Lower lobe of right lung (tissue), 2 donors: ENCODE results near the gene MICAL3. TPM values are rescaled to one million over a fixed set of nuclear protein-coding genes. Genes with fewer than 3 reads are reported as not detected.
"Not testable (repeated sequence)": the region's sequence is repeated elsewhere in the genome, so short reads cannot be mapped to it uniquely, and the experiment has no call there.

Source experiments
- ATAC-seq, 2 donors: fragments of 200-7000 bp; cut with Tn5 transposase; one replicate each; pipeline ENCODE4 v1.9.1; 2020 to 2022; ENCODE audit warnings: mild to moderate bottlenecking in 2 of 2, moderate library complexity in 2 of 2
- DNase-seq: peaks from one replicate; pipeline ENCODE4 v3.0.0-alpha.2; 2020
- H3K27ac ChIP-seq: fragments of 200-600 bp; one replicate; pipeline ENCODE4 v1.8.0; 2022
- H3K27me3 ChIP-seq: fragments of 200-600 bp; one replicate; pipeline ENCODE4 v1.8.0; 2022; ENCODE audit warnings: low read depth
- H3K36me3 ChIP-seq: fragments of 200-600 bp; one replicate; pipeline ENCODE4 v1.8.0; 2022; ENCODE audit warnings: mild to moderate bottlenecking
- H3K4me1 ChIP-seq: fragments of 200-600 bp; one replicate; pipeline ENCODE4 v1.8.0; 2022
- H3K4me3 ChIP-seq: fragments of 200-600 bp; one replicate; pipeline ENCODE4 v1.8.0; 2022; ENCODE audit warnings: mild to moderate bottlenecking
- H3K9me3 ChIP-seq: fragments of 200-600 bp; one replicate; pipeline ENCODE4 v1.8.0; 2022
- intact Hi-C: fragments of 100-400 bp; cut with DNase I; formaldehyde crosslinking; loops from one replicate; pipeline ENCODE4 v1.11.0; 2022
- total RNA-seq: library from RNA; stranded (reverse); fragmentation: NEBNext Ultra II Directional; extraction: Animal tissue kit (Norgen Biotek cat#: 25700); gene quantifications from one replicate; pipeline ENCODE4 v1.2.1, GENCODE V29; 2021
- TF ChIP-seq, protein P1 (sequence below): fragments of 200-600 bp; IDR thresholded peaks from one replicate; pipeline ENCODE4 v1.8.0; 2022; ENCODE audit warnings: antibody characterized with exemption, mild to moderate bottlenecking
- donor health status: DM: no; HTN: yes; CAD: no; lungs with severe emphysema.

MICAL3 gene
- total RNA-seq, 1 donor from 2014 or later: 23.5 TPM

DNA sequence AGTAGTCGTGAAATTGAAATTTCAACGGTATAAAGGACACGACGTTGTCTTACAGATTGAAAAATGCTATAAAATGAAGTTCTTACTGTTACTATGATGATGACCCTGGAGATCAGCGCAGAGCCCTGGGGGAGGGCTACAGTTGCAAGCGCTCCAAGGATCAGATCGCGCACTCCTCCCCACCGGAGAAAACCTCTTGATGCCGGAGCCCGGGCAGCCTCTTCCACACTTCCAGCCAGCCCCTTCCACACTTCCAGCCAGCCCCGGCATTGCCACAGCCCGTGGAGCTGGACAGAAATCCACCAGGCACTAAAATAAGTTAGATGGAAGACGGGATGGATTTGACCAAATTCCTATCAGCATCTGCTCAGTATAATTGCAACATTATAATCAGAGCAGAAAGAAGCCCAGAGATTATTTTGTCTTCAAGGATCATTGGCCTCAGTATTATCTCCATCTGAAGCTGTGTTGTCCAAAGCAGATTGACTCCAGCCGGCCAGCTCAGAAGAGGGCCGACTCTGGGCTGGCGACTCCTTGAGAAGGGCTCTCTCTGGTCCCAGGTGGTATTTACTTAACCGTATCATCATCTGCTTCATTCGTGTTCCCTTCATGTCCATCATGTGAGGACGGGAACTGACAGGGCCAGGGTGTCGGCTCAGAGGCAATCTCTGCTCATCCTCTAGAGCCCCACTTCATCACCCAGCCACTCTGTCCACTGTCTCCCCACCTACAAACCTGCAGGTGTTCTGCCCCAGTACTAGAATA lies 777 bp upstream of the MICAL3 start:
- DNase-seq (no peak), ATAC-seq (no peak)
- Histone ChIP-seq H3K27ac (no peak overlapping the region), H3K4me1 (peaks cover 13% of the 10 kb centered on the region), H3K27me3 (peaks cover 29% of the 10 kb centered on the region), H3K4me3 (peak overlapping the region; percentile 65), H3K36me3 (no peaks in the 10 kb centered on the region), H3K9me3 (no peaks in the 10 kb centered on the region)
- TF ChIP-seq, protein P1, sequence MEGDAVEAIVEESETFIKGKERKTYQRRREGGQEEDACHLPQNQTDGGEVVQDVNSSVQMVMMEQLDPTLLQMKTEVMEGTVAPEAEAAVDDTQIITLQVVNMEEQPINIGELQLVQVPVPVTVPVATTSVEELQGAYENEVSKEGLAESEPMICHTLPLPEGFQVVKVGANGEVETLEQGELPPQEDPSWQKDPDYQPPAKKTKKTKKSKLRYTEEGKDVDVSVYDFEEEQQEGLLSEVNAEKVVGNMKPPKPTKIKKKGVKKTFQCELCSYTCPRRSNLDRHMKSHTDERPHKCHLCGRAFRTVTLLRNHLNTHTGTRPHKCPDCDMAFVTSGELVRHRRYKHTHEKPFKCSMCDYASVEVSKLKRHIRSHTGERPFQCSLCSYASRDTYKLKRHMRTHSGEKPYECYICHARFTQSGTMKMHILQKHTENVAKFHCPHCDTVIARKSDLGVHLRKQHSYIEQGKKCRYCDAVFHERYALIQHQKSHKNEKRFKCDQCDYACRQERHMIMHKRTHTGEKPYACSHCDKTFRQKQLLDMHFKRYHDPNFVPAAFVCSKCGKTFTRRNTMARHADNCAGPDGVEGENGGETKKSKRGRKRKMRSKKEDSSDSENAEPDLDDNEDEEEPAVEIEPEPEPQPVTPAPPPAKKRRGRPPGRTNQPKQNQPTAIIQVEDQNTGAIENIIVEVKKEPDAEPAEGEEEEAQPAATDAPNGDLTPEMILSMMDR: no peak
- intact Hi-C loops: no loop called here

DNA sequence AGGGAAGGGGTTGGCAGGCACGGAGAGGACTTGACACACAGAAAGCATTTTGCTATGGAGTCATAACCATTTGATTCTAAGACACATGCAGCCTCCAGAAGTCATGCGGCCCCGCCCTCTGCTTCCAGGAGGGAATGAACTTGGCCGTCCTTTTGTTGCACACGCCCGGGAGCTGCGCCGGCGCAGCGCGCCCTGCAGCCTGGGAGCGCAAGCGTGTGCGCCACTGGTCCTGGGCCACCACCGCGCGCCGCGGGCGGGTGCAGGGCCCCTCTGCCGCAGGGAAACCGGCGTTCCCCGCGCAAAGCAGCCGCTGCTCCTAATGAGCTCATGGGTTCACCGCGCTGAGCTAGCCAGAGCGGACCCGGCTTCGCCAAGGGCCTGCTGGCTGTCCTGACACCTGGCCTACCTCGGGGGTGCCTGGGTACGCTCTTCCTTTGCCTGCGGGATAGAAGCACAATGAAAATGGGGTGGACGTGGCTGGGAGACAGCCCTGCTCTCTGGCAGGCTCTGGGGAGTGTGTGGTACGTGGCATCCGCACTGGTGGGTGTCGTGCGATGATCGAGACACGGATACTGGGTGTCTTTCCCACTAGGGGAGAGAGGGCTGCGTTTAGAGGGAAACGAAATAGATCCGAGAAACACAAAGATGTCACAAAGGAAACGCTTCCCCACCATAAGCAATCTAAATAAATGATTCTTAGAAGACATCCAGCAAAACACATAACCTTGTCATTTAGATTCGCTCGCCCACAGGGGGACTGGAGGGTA lies 669 bp downstream of the MICAL3 start:
- intact Hi-C loops: no loop called here
- ATAC-seq: peak; percentile 79 to 83

DNA sequence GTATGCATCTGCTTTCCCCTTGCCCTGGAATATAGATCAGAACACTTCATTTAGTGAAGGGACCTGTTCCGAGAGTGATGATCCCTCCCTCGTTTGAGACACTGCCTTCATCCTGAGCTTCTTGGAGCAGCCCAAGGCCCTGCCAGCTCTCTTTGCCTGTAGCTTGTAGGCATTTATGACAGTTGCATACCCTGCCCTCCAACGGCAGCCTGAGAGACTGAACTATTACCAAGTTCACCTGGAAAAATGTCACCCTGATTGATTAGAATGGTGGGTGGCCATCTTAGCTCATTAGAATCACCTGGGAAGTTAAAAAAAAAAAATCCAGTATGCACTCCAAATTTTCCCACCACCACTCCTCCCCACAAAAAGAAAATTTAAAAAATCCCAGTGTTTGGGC lies 1.5 kb downstream of the MICAL3 start:
- DNase-seq (no peak), ATAC-seq (no peak)
- no peak overlapping the region for H3K27ac ChIP-seq
- peaks cover 29% of the 10 kb centered on the region for H3K27me3 ChIP-seq
- no peaks in the 10 kb centered on the region for H3K9me3 ChIP-seq
- intact Hi-C loops: no loop called here
- no peaks in the 10 kb centered on the region for H3K36me3 ChIP-seq
- peaks cover 13% of the 10 kb centered on the region for H3K4me1 ChIP-seq
- H3K4me3 ChIP-seq: no peak overlapping the region
- TF ChIP-seq, protein P1: no peak

More for the DNA sequence above, 669 bp downstream of the MICAL3 start:
- H3K36me3 ChIP-seq: no peaks in the 10 kb centered on the region
- H3K27me3 ChIP-seq: peaks cover 29% of the 10 kb centered on the region
- peaks cover 13% of the 10 kb centered on the region for H3K4me1 ChIP-seq
- no peak overlapping the region for H3K27ac ChIP-seq
- TF ChIP-seq, protein P1: peak; percentile 8
- H3K4me3 ChIP-seq: peak overlapping the region; percentile 65
- no peaks in the 10 kb centered on the region for H3K9me3 ChIP-seq
- no peak for DNase-seq

DNA sequence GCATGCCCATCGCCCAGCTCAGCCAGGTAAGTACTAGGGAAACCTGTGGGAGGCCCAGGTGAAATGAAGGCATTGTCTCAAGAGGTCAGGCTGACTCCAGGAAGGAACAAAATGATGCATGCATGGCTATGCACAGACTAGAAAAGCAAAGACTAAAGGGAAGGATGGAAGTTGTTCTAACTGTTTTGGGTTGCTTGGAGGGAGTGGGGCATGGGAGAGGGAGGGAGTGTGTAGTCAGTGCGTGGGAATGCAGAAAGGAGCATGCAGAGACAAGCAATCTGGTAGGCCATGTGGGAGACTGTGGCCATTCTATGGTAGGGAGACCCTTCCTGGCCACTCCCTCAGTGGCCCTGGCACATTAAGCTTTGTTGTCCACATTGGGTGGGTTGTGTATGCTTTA lies 2.9 kb downstream of the MICAL3 start:
- DNase-seq (no peak), ATAC-seq (no peak)
- peaks cover 13% of the 10 kb centered on the region for H3K4me1 ChIP-seq
- intact Hi-C loops: no loop called here
- H3K27me3 ChIP-seq: peaks cover 23% of the 10 kb centered on the region
- H3K36me3 ChIP-seq: no peaks in the 10 kb centered on the region
- H3K27ac ChIP-seq: no peak overlapping the region
- H3K9me3 ChIP-seq: no peaks in the 10 kb centered on the region
- no peak overlapping the region for H3K4me3 ChIP-seq
- TF ChIP-seq, protein P1: no peak

DNA sequence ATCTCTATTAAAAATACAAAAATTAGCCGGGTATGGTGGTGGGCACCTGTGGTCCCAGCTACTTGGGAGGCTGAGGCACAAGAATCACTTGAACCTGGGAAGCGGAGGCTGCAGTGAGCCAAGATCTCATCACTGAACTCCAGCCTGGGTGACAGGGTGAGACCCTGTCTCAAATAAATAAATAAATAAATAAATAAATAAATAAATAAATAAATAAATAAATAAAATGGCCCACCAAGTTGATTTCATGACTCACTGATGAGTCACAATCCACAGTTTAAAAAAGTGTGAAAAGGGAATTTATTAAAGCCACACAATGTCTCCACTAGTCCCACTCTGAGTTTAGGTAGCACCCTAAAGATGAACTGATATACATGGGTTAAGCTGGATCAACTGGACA lies 3.6 kb downstream of the MICAL3 start:
- ATAC-seq, H3K27ac ChIP-seq, intact Hi-C loops, H3K36me3 ChIP-seq, H3K9me3 ChIP-seq, H3K4me3 ChIP-seq, DNase-seq: not testable (repeated sequence)
- peaks cover 20% of the 10 kb centered on the region for H3K27me3 ChIP-seq
- peaks cover 13% of the 10 kb centered on the region for H3K4me1 ChIP-seq

DNA sequence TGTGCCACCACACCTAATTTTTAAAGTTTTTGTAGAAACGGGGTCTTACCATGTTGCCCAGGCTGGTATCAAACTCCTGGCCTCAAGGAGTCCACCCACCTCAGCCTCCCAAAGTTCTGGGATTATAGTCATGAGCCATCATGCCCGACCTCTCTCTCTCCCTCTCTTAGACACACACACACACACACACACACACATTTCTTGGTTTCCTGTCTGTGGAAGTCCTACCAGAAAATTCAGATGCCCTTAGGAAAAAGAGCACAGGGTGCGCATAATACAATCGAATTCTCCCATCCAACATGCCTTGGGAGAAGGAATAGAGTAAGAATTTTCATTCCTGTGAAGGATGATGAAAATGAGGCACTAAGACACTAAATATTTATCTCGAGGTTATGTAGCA lies 10.4 kb downstream of the MICAL3 start:
- TF ChIP-seq, protein P1: no peak
- Histone ChIP-seq H3K9me3 (no peaks in the 10 kb centered on the region), H3K27me3 (no peaks in the 10 kb centered on the region), H3K36me3 (no peaks in the 10 kb centered on the region), H3K4me1 (no peaks in the 10 kb centered on the region), H3K27ac (no peak overlapping the region), H3K4me3 (no peak overlapping the region)
- no peak for ATAC-seq
- no peak for DNase-seq
- intact Hi-C loops: no loop called here
